NCI-H2227 treated with DMSO at 0.1 percent for 48 hours (cell line): ENCODE measurements around the gene P2RY2.
"Not testable (repeated sequence)": the region's sequence is repeated elsewhere in the genome, so short reads cannot be mapped to it uniquely, and the experiment has no call there.

ENCODE experiments used
- DNase-seq: peaks from one replicate; lab custom pipeline; 2025; lab: John Stamatoyannopoulos, UW

Gene P2RY2

GRCh38 chr11:73267906-73268540 lies 49.9 kb downstream of the P2RY2 start:
- no peak for DNase-seq

- no peak for DNase-seq
Observed at GRCh38 chr11:73268671-73269271, 50.7 kb downstream of the P2RY2 start.

- no peak for DNase-seq
Observed at GRCh38 chr11:73269459-73270015, 51.5 kb downstream of the P2RY2 start.

DNA sequence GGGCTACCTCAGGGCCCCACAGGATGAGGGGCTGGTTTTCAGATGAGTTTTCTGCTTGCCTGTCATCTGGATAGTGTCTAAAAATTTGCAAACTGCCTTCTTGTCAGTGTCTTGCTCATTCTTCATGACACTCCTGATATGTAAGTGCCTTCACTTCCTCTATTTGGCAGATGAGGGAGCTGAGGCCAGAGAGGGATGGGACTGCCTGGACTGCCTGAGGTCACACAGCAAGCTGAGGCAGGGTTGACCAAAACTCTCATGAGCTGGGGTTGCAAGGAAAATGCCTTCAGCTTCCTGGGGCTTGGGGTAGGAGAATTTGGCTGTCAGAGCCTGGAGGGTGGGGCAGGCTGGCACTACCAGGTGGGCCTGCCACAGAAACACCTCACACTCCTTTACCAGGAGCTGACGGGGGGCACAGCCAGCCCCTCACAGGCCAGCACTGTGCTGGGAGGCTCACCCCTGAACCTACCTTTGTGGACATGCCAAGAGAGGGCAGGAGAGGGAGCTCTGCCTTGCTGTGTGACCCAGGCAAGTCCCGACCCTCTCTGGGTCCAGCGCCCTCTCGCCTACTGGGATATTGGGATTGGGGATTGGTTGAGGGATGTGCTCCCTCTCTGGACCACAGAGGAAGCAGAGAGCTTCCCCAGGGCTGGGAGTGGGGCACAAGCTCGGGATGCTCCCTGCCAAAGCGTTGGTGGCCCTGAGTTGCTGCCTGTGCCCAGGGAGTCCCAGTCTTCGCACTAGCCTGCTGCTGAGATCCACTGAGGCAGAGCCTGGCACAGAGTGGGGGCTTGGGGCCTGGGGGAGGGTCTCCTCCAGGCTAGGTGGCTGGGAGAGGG lies 52.2 kb downstream of the P2RY2 start:
- DNase-seq: no peak

DNA sequence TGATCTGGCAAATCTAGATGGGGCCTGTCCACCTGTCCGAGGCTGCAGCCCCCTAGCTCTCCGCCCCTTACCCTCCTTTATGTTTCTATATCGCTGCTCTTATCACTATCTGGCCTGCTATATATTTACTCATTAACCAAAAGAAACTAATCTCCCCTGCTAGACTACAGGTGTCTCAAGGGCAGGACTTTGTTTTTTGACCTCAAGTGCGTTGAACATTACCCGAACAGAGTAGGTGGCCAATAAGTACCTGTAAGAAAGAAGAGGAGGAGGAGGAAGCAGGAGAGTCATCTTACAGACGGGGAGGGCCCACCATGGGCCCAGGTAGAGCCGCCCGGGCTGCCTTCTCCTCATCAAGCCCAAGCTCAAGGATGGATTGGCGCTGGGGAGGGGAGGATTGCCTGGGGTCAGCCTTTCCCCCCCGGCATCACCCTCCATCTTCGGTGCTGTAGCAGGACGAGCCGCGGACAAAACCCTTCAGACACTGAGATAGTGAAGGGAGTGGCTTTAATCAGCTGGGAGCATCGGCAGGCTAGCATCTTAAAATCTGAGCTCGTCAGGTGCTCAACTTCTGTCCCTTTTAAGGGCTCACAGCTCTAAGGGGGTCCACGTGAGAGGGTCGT lies 52.9 kb downstream of the P2RY2 start:
- DNase-seq: no peak

DNA sequence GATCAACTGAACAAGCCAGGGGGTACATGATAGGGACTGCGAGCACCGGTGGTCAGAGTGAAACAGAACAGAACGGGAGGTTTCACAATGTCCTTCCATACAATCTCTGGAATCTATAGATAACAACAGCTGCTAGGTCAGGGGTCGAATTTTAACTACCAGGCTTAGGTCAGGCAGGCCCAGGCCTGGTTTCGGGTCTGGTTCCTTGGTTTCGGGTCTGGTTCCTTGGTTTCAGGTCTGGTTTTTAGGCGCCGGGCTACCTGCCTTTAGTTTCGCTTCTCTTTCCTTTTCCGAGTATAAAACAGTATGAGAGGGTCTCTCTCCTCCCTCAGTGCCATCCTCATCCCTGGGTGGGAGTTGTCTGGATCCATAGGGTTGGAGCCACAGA lies 53.4 kb downstream of the P2RY2 start:
- not testable (repeated sequence) for DNase-seq

- DNase-seq: no peak
Observed at GRCh38 chr11:73271936-73272679, 54.0 kb downstream of the P2RY2 start, which contains the start of gene P2RY6. P2RY6 (plus strand) TSS chr11:73272338; CDS start chr11:73296519, 24,181 bp downstream.

DNA sequence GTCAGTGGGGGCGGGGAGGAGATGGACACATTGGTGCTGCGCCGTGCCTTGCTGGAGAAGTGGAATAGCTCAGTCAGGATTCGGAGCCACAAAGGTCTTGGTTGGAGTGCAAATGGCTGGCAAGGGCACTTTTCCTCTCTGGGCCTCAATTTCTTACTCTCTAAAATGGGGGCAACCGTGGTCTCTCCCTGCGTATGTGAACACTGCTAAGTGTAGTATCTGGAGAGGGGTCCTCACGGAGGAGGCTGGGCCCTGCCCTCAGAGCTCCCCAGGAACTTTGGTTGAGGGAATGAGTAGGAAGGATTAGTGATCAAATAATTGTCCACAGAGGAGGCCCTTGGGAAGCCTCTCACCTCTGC lies 54.6 kb downstream of the P2RY2 start:
- DNase-seq: no peak

- DNase-seq: no peak
Observed at GRCh38 chr11:73273222-73273895, 55.3 kb downstream of the P2RY2 start.

DNA sequence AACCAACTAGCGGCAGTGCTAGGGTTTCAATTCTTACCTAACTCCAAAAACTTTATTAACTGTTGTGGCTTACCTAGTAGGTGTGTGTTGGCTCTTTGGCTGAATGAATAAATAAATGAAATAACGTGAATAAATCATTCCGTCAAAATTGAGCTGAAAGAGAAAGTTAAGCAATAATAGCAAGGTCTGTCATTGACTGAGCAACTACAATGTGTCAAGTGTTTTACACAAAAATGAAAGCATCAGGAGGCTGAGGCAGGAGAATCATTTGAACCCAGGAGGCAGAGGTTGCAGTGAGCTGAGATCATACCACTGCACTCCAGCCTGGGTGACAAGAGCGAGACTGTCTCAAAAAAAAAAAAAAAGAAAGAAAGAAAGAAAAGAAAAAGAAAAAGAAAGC lies 56.1 kb downstream of the P2RY2 start:
- DNase-seq: not testable (repeated sequence)

- DNase-seq: no peak
Observed at GRCh38 chr11:73274722-73275380, 56.8 kb downstream of the P2RY2 start.

GRCh38 chr11:73275381-73275750 lies 57.3 kb downstream of the P2RY2 start:
- no peak for DNase-seq

DNA sequence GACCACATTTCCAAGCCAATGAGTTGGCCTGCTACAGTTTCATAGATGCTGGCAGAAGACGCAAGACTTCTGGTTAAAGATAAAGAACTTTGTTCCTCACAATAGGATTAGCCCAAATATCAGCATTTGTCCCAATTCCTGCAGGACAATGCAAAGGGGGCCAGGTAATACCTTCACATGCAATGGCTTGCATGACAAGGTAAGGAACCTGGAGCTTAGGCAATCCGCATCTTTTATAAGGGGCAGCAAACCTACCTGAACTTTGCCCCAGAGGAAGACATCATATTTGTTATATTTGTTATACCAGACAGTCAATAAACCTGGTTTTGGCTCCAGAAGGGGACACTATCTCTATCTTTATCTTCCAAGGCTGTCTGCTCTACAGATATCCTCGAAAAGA lies 59.4 kb downstream of the P2RY2 start:
- DNase-seq: no peak

GRCh38 chr11:73280626-73281025 lies 62.5 kb downstream of the P2RY2 start:
- DNase-seq: no peak

- DNase-seq: no peak
Observed at GRCh38 chr11:73281201-73281741, 63.2 kb downstream of the P2RY2 start.

DNA sequence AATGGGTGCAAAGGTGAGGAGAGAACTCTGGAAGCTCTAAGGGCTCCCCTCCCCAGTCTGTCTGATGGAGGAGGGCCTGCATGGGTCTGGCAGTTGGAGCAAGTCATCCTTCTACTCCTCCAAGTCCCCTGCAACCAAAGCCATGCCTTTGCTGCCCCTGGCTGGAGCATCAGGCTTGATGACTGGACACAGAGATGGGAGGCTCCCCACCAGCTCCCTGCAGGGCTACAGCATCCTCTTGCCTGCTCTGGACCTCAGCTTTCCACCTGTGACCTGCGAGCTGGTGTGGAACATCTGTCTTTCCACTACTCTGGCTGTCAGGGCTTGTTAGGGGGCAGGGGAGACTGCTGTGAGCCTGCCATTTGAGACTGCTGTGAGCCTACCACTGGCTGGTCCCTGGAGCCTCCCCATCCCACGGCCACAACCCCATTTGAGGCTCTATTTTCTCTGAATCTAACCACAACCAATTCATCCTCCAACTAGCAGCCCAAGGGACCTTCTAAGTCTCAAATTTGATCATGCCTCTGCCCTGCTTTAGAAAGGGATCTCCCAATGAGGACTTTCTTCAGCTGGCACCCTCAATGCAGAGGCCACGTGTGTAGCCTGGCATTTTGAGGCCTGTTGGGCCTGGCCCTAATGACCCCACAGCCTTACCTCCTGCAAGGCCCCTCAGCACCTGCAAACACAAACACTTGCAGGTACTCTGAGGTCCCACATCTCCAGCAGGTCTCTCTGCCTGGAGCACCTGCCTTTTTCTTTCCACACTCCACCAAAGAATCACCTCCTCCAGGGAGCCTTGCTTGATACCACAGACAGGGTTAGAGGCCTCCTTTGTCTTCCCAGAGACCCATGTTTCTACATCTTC lies 63.9 kb downstream of the P2RY2 start:
- DNase-seq: no peak

DNA sequence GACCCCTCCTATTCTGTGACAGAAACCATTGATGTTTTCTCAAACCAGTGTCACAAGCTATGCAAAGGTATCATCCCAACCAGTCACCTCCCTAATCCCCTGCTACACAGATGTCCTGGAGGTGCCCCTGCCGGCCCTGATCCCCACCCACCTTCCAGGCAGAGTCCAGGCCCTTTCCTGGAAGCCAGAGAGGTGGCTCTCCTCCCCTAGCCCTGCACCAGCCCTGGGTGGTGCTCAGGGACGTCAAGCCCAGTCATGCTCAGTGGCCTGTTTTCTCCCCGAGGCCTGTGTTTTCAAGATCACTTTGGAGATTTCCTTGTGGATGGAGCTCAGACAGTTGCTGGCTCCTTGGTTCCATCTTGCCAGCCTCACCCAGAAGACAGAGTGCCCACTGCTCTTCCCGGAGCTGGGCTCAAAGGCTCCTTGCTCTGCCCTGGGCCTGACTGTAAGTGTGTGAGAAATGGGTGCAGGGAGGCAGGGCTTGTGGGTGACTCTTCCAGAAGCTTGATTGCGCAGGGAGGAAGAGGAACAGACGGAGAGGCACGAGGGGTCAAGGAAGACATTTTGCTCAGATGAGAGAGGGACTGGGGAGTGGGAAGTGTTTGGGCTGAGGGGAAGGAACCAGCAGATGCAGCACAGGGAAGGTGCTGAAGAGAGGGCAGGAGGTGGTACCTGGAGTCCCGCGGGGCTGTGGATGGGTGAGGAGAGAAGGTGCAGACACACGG lies 65.4 kb downstream of the P2RY2 start:
- no peak for DNase-seq

DNA sequence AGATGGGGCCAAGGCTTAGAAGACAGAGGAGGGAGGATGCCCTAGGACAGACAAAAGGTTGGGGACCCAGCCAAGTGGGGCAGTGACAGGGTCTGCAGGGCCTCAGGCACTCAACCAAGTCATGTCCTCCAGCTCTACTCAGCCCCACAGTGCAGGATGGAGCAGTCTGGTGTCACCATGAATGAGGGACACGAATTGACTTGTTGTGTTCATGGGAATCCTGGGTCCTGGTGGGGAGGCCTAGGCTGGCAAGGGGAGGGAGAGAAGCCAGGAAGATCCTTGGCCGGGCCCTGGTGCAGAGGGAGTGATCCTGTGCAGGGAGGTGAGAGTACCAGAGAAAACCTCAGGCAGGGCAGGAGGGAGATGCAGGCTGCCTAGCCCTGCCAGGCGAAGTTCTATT lies 66.0 kb downstream of the P2RY2 start:
- DNase-seq: no peak

DNA sequence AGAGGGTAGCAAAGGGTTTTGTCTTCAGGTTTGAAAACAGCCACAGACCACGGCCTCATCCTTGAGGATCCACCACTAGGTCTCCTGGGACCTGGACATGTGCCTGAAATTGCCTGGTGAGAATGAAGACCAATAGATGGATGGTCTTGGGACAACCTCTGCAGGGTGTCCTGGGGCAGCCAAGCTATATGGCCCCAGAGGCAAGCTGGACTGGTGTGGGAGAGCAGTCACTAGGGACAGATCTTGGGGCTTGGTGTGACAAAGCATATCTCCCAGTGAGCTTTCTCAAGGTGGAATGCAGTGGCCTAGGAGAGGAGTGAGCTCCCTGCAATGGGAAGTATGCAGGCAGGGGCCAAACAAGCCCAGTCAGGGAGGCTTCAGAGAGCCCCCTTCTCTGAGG lies 67.6 kb downstream of the P2RY2 start:
- DNase-seq: no peak
